Measurements from ENCODE around the gene PSMD12. TPM values are rescaled to one million over a fixed set of nuclear protein-coding genes. Genes with fewer than 3 reads are reported as not detected.

The PSMD12 gene
- total and polyA plus RNA-seq, 2 donors from 2014 or later: 26.0 to 46.0 TPM

DNA sequence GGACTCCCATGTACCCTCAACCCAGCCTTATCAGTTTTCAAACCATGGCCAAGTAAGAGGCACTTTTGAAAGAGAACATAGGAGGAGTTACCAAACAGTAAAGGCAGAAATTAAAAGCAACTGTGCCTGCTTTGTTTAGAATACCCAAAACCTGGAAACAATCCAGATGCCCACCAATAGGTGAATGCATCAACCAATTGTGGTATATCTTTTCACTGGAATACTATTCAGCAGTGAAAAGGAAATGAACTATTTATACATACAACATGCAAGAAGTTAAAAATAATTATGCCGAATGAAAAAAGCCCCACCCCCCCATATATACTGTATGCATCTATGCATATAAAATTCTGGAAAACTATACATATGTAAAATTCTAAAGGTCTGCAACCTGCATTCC, 47.8 kb upstream of the PSMD12 start:
- Histone ChIP-seq H3K9ac (ENCODE audit: low read length in 3 of 3) (no peak overlapping the region), H3K4me3 (ENCODE audit: low read length in 3 of 3) (no peak overlapping the region), H3K4me1 (ENCODE audit: control insufficient read depth in 2 of 3, insufficient read depth in 2 of 3, low read depth in 1 of 3, low read length in 3 of 3) (no peaks in the 10 kb centered on the region), H3K27me3 (ENCODE audit: control insufficient read depth, insufficient read depth, low read length) (no peaks in the 10 kb centered on the region), H3K27ac (ENCODE audit: low read depth in 2 of 2, low read length in 2 of 2) (no peak overlapping the region), H3K9me3 (ENCODE audit: control insufficient read depth in 2 of 3, insufficient read depth in 1 of 3, low read length in 3 of 3) (no peaks in the 10 kb centered on the region), H3K36me3 (ENCODE audit: control insufficient read depth in 2 of 3, insufficient read depth in 3 of 3, low read length in 3 of 3) (no peaks in the 10 kb centered on the region)
- FAIRE-seq (no peak), DNase-seq (no peak)
- no peak for TF ChIP-seq CTCF (IDR thresholded peaks at IDR 0.05; ENCODE audit: borderline replicate concordance, extremely low read depth, insufficient read depth)
- intact Hi-C loops (cut with DNase I): no loop called here

- DNase-seq: no peak
Measured at GRCh38 chr17:67413388-67413787, 47.0 kb upstream of the PSMD12 start.

GRCh38 chr17:67412941-67413340, 46.6 kb upstream of the PSMD12 start:
- Histone ChIP-seq H3K4me1 (ENCODE audit: control insufficient read depth in 2 of 3, insufficient read depth in 2 of 3, low read depth in 1 of 3, low read length in 3 of 3) (no peaks in the 10 kb centered on the region), H3K27ac (ENCODE audit: low read depth in 2 of 2, low read length in 2 of 2) (no peak overlapping the region), H3K27me3 (ENCODE audit: control insufficient read depth, insufficient read depth, low read length) (no peaks in the 10 kb centered on the region), H3K9me3 (ENCODE audit: control insufficient read depth in 2 of 3, insufficient read depth in 1 of 3, low read length in 3 of 3) (no peaks in the 10 kb centered on the region), H3K4me3 (ENCODE audit: low read length in 3 of 3) (no peak overlapping the region), H3K36me3 (ENCODE audit: control insufficient read depth in 2 of 3, insufficient read depth in 3 of 3, low read length in 3 of 3) (no peaks in the 10 kb centered on the region), H3K9ac (ENCODE audit: low read length in 3 of 3) (no peak overlapping the region)
- FAIRE-seq: no peak
- no peak for TF ChIP-seq CTCF (IDR thresholded peaks at IDR 0.05; ENCODE audit: borderline replicate concordance, extremely low read depth, insufficient read depth)
- no peak for DNase-seq
- intact Hi-C loops (cut with DNase I): no loop called here

More at GRCh38 chr17:67413388-67413787, 47.0 kb upstream of the PSMD12 start:
- no peak overlapping the region for H3K4me3 ChIP-seq (ENCODE audit: low read length in 3 of 3)
- no peaks in the 10 kb centered on the region for H3K9me3 ChIP-seq (ENCODE audit: control insufficient read depth in 2 of 3, insufficient read depth in 1 of 3, low read length in 3 of 3)
- intact Hi-C loops (cut with DNase I): no loop called here
- H3K27ac ChIP-seq (ENCODE audit: low read depth in 2 of 2, low read length in 2 of 2): no peak overlapping the region
- no peaks in the 10 kb centered on the region for H3K4me1 ChIP-seq (ENCODE audit: control insufficient read depth in 2 of 3, insufficient read depth in 2 of 3, low read depth in 1 of 3, low read length in 3 of 3)
- H3K36me3 ChIP-seq (ENCODE audit: control insufficient read depth in 2 of 3, insufficient read depth in 3 of 3, low read length in 3 of 3): no peaks in the 10 kb centered on the region
- TF ChIP-seq CTCF (IDR thresholded peaks at IDR 0.05; ENCODE audit: borderline replicate concordance, extremely low read depth, insufficient read depth): no peak
- no peak for FAIRE-seq
- H3K9ac ChIP-seq (ENCODE audit: low read length in 3 of 3): no peak overlapping the region
- H3K27me3 ChIP-seq (ENCODE audit: control insufficient read depth, insufficient read depth, low read length): no peaks in the 10 kb centered on the region

DNA sequence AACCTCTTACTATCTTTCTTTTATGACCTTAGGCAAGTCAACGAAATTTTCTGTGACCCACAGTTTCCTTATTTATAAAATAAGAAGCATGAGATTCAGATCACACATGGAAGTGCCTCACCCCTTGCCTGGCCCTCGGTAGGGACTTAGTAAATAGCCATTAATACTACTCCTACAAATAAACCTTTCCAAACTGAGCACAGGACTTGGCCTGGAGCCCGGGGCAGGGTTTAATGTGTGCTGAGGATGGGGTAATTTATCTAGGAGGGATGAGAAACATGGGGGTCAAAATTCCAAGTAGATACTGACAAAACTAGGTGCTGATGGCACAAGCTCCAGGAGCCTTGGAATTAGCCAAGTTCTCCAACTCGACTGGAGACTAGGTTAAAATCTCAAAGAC, 45.7 kb upstream of the PSMD12 start:
- H3K36me3 ChIP-seq (ENCODE audit: control insufficient read depth in 2 of 3, insufficient read depth in 3 of 3, low read length in 3 of 3): no peaks in the 10 kb centered on the region
- no peak overlapping the region for H3K27ac ChIP-seq (ENCODE audit: low read depth in 2 of 2, low read length in 2 of 2)
- no peak overlapping the region for H3K9ac ChIP-seq (ENCODE audit: low read length in 3 of 3)
- no peak overlapping the region for H3K4me3 ChIP-seq (ENCODE audit: low read length in 3 of 3)
- no peaks in the 10 kb centered on the region for H3K27me3 ChIP-seq (ENCODE audit: control insufficient read depth, insufficient read depth, low read length)
- no peaks in the 10 kb centered on the region for H3K4me1 ChIP-seq (ENCODE audit: control insufficient read depth in 2 of 3, insufficient read depth in 2 of 3, low read depth in 1 of 3, low read length in 3 of 3)
- TF ChIP-seq CTCF (IDR thresholded peaks at IDR 0.05; ENCODE audit: borderline replicate concordance, extremely low read depth, insufficient read depth): no peak
- no peak for DNase-seq
- H3K9me3 ChIP-seq (ENCODE audit: control insufficient read depth in 2 of 3, insufficient read depth in 1 of 3, low read length in 3 of 3): no peaks in the 10 kb centered on the region
- intact Hi-C loops (cut with DNase I): no loop called here
- no peak for FAIRE-seq
